BJ (cell line): ENCODE results near the gene MTO1. TPM values are rescaled to one million over a fixed set of nuclear protein-coding genes. Genes with fewer than 3 reads are reported as not detected.

Experiments
- CTCF ChIA-PET: fragments of 350-600 bp; formaldehyde crosslinking; extraction: SDS; loops from one replicate; lab custom pipeline; 2021; ENCODE audit warnings: antibody characterized with exemption, inconsistent platforms; lab: Yijun Ruan, JAX
- POLR2A ChIA-PET: fragments of 300-600 bp; sonication (Branson Sonifier 250); formaldehyde crosslinking; extraction: SDS; loops from one replicate; lab custom pipeline; 2021; ENCODE audit warnings: antibody characterized with exemption; lab: Charles Lee
- DNase-seq: peaks from one replicate; pipeline ENCODE4 v3.0.0-alpha.2; 2011; ENCODE audit warnings: low read depth
- H3K27me3 ChIP-seq: 2 replicates; pipeline ENCODE4 v1.6.0; 2011; ENCODE audit warnings: low read length; ENCODE audit not compliant: control insufficient read depth, insufficient read depth
- H3K36me3 ChIP-seq: 2 replicates; pipeline ENCODE4 v1.5.1; 2011; ENCODE audit warnings: low read length; ENCODE audit not compliant: control insufficient read depth, insufficient read depth
- H3K4me3 ChIP-seq: 2 replicates; pipeline ENCODE4 v1.5.1; 2011; ENCODE audit warnings: low read depth, mild to moderate bottlenecking, control low read depth, low read length
- CTCF ChIP-seq: IDR thresholded peaks from 2 replicates; pipeline ENCODE4 v1.5.1; 2011; ENCODE audit warnings: low read depth, mild to moderate bottlenecking, control low read depth, inconsistent platforms, low read length, moderate library complexity; ENCODE audit not compliant: insufficient read depth
- polyA plus RNA-seq: library from polyadenylated mRNA; depleted of rRNA; stranded (reverse); fragments of >200 nt; gene quantifications from 2 replicates; pipeline ENCODE4 v1.2.3, GENCODE V29; 2011

The MTO1 gene
- polyA plus RNA-seq, 1 experiment, result 17.7 TPM

GRCh38 chr6:73506246-73506645, 44.7 kb downstream of the MTO1 start:
- peaks cover 3% of the 10 kb centered on the region; the same call in 1 of the 2 replicates for H3K36me3 ChIP-seq
- no peak overlapping the region for H3K4me3 ChIP-seq
- no peak for TF ChIP-seq CTCF
- no peaks in the 10 kb centered on the region for H3K27me3 ChIP-seq
- CTCF ChIA-PET, result no interaction called here
- no peak for DNase-seq
- POLR2A ChIA-PET, result no interaction called here

GRCh38 chr6:73508776-73509175, 47.2 kb downstream of the MTO1 start:
- ChIA-PET POLR2A (no interaction called here), CTCF (no interaction called here)
- Histone ChIP-seq H3K4me3 (no peak overlapping the region), H3K36me3 (no peaks in the 10 kb centered on the region), H3K27me3 (no peaks in the 10 kb centered on the region)
- DNase-seq, result no peak
- no peak for TF ChIP-seq CTCF

- Histone ChIP-seq H3K27me3 (no peaks in the 10 kb centered on the region), H3K36me3 (no peaks in the 10 kb centered on the region), H3K4me3 (no peak overlapping the region)
- no peak for TF ChIP-seq CTCF
- DNase-seq, result no peak
- POLR2A ChIA-PET, result no interaction called here
- CTCF ChIA-PET, result interaction anchor here (0.7 to 2.2 kb wide), 2 partner anchors 9 to 101 kb away, joined by 3 to 13 read pairs; no protein-coding TSS in a partner anchor
Observed at GRCh38 chr6:73509851-73510250, 48.3 kb downstream of the MTO1 start.

GRCh38 chr6:73511796-73512195, 50.3 kb downstream of the MTO1 start:
- Histone ChIP-seq H3K27me3 (no peaks in the 10 kb centered on the region), H3K36me3 (peaks cover 8% of the 10 kb centered on the region), H3K4me3 (no peak overlapping the region)
- no peak for TF ChIP-seq CTCF
- ChIA-PET POLR2A (interaction anchor here (0.6 kb wide), 1 partner anchor 101 kb away, joined by 3 read pairs; no protein-coding TSS in a partner anchor), CTCF (no interaction called here)
- DNase-seq, result no peak

GRCh38 chr6:73513496-73513854, 51.9 kb downstream of the MTO1 start:
- no peak for DNase-seq
- H3K36me3 ChIP-seq, result peaks cover 14% of the 10 kb centered on the region
- POLR2A ChIA-PET, result interaction anchor here (0.5 to 1.7 kb wide), 6 partner anchors 8 to 113 kb away, joined by 3 to 31 read pairs (median 4); partner anchors contain the start of gene EEF1A1
- no peak for TF ChIP-seq CTCF
- H3K27me3 ChIP-seq, result no peaks in the 10 kb centered on the region
- CTCF ChIA-PET, result interaction anchor here (1.2 to 5.2 kb wide), 4 partner anchors 13 to 97 kb away, joined by 3 to 56 read pairs (median 6); no protein-coding TSS in a partner anchor
- no peak overlapping the region for H3K4me3 ChIP-seq
